Right cardiac atrium (tissue), 5 donors: Measurements from ENCODE around the gene ISG20L2. TPM values are rescaled to one million over a fixed set of nuclear protein-coding genes. Genes with fewer than 3 reads are reported as not detected.

Source experiments
- ATAC-seq, 2 donors: fragments of 200-7000 bp; cut with Tn5 transposase; one replicate each; pipeline versions ENCODE4 v1.8.0 to v1.9.1; 2020; ENCODE audit warnings: moderate library complexity in 2 of 2, mild to moderate bottlenecking in 1 of 2
- DNase-seq, 3 donors: peaks; one replicate each; pipeline ENCODE4 v3.0.0-alpha.2; 2020
- H3K27ac ChIP-seq: one replicate; pipeline ENCODE4 v1.5.1; 2013; ENCODE audit warnings: mild to moderate bottlenecking, low read length, control low read depth, moderate library complexity
- H3K27me3 ChIP-seq: one replicate; pipeline ENCODE4 v1.6.1; 2013; ENCODE audit not compliant: control insufficient read depth, insufficient read depth
- H3K4me1 ChIP-seq: one replicate; pipeline ENCODE4 v1.6.1; 2013; ENCODE audit warnings: low read length; ENCODE audit not compliant: control insufficient read depth, insufficient read depth
- H3K4me3 ChIP-seq: one replicate; pipeline ENCODE4 v1.5.1; 2013; ENCODE audit warnings: low read length, control low read depth
- H3K9me3 ChIP-seq: one replicate; pipeline ENCODE4 v1.6.1; 2013; ENCODE audit warnings: low read length; ENCODE audit not compliant: control insufficient read depth
- WGBS: extraction: QIAGEN DNeasy Blood & Tissue Kit; methylation state at CpG from one replicate; pipeline ENCODE4 v1.1.7; 2013; 5-methylcytosine and 5-hydroxymethylcytosine counted together
- intact Hi-C, 4 donors: fragments of 100-400 bp; cut with DNase I; formaldehyde crosslinking; loops; one replicate each; pipeline versions ENCODE4 v1.11.0 to v1.14.0; 2022 to 2023
- polyA plus RNA-seq: library from polyadenylated mRNA; stranded (reverse); fragments of 200-250 nt; gene quantifications from one replicate; pipeline ENCODE4 v1.2.3, GENCODE V29; 2013
- total RNA-seq, 4 donors: library from RNA; stranded (reverse); fragmentation: NEBNext Ultra II Directional; extraction: Animal tissue kit (Norgen Biotek cat#: 25700); gene quantifications; one replicate each; pipeline ENCODE4 v1.2.1, GENCODE V29; 2021
- donor health status: healthy with polysubstance abuse.
- donor health status: DM: no; HTN: yes; CAD: no.
- donor health status: DM: no; HTN: no; CAD: no.
- donor health status: DM: no; HTN: yes; CAD: no; lungs with severe emphysema.
- donor health status: DM: yes; HTN: yes; CAD: no.

The ISG20L2 gene
- total and polyA plus RNA-seq, 5 donors, result 9.2 to 23.0 (median 13.1) TPM

GRCh38 chr1:156693848-156694689, 34.5 kb downstream of the ISG20L2 start:
- whole genome bisulfite sequencing, result 75% methylated on average over 12 of the region's 12 CpGs
- Histone ChIP-seq H3K27me3 (no peaks in the 10 kb centered on the region), H3K27ac (no peak overlapping the region), H3K9me3 (no peaks in the 10 kb centered on the region), H3K4me3 (no peak overlapping the region), H3K4me1 (no peaks in the 10 kb centered on the region)
- intact Hi-C loops, result loop anchor here in 2 of 4 donors (10.0 kb wide), 2 partner anchors 161 to 191 kb away; partner anchors contain the start of gene INSRR (in 1 of the 2)
- peak in 1 of 3 donors; percentile 12 for DNase-seq
- no peak for ATAC-seq

- Histone ChIP-seq H3K4me1 (no peaks in the 10 kb centered on the region), H3K27me3 (no peaks in the 10 kb centered on the region), H3K9me3 (no peaks in the 10 kb centered on the region), H3K4me3 (no peak overlapping the region), H3K27ac (no peak overlapping the region)
- peak in 1 of 3 donors; percentile 46 for DNase-seq
- WGBS, result 49% methylated on average over 16 of the region's 16 CpGs
- intact Hi-C loops, result loop anchor here in 2 of 4 donors (10.0 kb wide), 2 partner anchors 162 to 192 kb away; partner anchors contain the start of gene INSRR (in 1 of the 2)
- no peak for ATAC-seq
Observed at GRCh38 chr1:156692925-156693847, 35.4 kb downstream of the ISG20L2 start.

GRCh38 chr1:156692441-156692924, 36.1 kb downstream of the ISG20L2 start:
- no peaks in the 10 kb centered on the region for H3K9me3 ChIP-seq
- 18% methylated on average over 13 of the region's 13 CpGs for WGBS
- DNase-seq (peak in 1 of 3 donors; percentile 32), ATAC-seq (no peak)
- no peaks in the 10 kb centered on the region for H3K27me3 ChIP-seq
- no peak overlapping the region for H3K27ac ChIP-seq
- intact Hi-C loops, result loop anchor here in 2 of 4 donors (10.0 kb wide), 2 partner anchors 162 to 192 kb away; partner anchors contain the start of gene INSRR (in 1 of the 2)
- H3K4me1 ChIP-seq, result no peaks in the 10 kb centered on the region
- H3K4me3 ChIP-seq, result no peak overlapping the region

- 43% methylated on average over 20 of the region's 20 CpGs for WGBS
- Histone ChIP-seq H3K27me3 (no peaks in the 10 kb centered on the region), H3K27ac (no peak overlapping the region), H3K4me3 (no peak overlapping the region), H3K9me3 (no peaks in the 10 kb centered on the region), H3K4me1 (no peaks in the 10 kb centered on the region)
- intact Hi-C loops, result loop anchor here in 2 of 4 donors (2.0 to 10.0 kb wide), 3 partner anchors 35 to 193 kb away; partner anchors contain the start of gene INSRR (in 1 of the 2)
- ATAC-seq (no peak), DNase-seq (peak in 1 of 3 donors; percentile 43)
Observed at GRCh38 chr1:156691665-156692440, 36.7 kb downstream of the ISG20L2 start.

GRCh38 chr1:156691191-156691590, 37.4 kb downstream of the ISG20L2 start:
- Histone ChIP-seq H3K9me3 (no peaks in the 10 kb centered on the region), H3K27ac (no peak overlapping the region), H3K4me1 (no peaks in the 10 kb centered on the region), H3K4me3 (no peak overlapping the region), H3K27me3 (no peaks in the 10 kb centered on the region)
- DNase-seq (peak in 1 of 3 donors; percentile 49), ATAC-seq (no peak)
- intact Hi-C loops, result loop anchor here in 2 of 4 donors (2.0 to 10.0 kb wide), 3 partner anchors 36 to 194 kb away; partner anchors contain the start of gene INSRR (in 1 of the 2)
- 77% methylated on average over 10 of the region's 10 CpGs for WGBS

- H3K27me3 ChIP-seq, result no peaks in the 10 kb centered on the region
- ATAC-seq, result no peak
- no peaks in the 10 kb centered on the region for H3K4me1 ChIP-seq
- no peak overlapping the region for H3K27ac ChIP-seq
- intact Hi-C loops, result loop anchor here in 2 of 4 donors (2.0 to 10.0 kb wide), 3 partner anchors 36 to 194 kb away; partner anchors contain the start of gene INSRR (in 1 of the 2)
- 57% methylated on average over 8 of the region's 8 CpGs for WGBS
- H3K9me3 ChIP-seq, result no peaks in the 10 kb centered on the region
- no peak overlapping the region for H3K4me3 ChIP-seq
- peak in 1 of 3 donors; percentile 25 for DNase-seq
Observed at GRCh38 chr1:156690675-156691036, 37.9 kb downstream of the ISG20L2 start.

- Histone ChIP-seq H3K27ac (no peak overlapping the region), H3K4me1 (no peaks in the 10 kb centered on the region), H3K27me3 (no peaks in the 10 kb centered on the region), H3K9me3 (no peaks in the 10 kb centered on the region), H3K4me3 (no peak overlapping the region)
- 23% methylated on average over 10 of the region's 10 CpGs for WGBS
- peak in 1 of 2 donors; percentile 8 for ATAC-seq
- peak in 1 of 3 donors; percentile 66 for DNase-seq
- intact Hi-C loops, result loop anchor here (2.0 to 10.0 kb wide), 6 partner anchors 32 to 195 kb away; partner anchors contain the start of genes INSRR (in 1 of the 4), ISG20L2 (in 1 of the 4) and METTL25B (in 1 of the 4)
Observed at GRCh38 chr1:156689953-156690674, 38.5 kb downstream of the ISG20L2 start.

- DNase-seq, result peak; percentile 76 to 91 (median 88)
- ATAC-seq, result peak; percentile 86 to 92
- Histone ChIP-seq H3K27ac (no peak overlapping the region), H3K9me3 (no peaks in the 10 kb centered on the region), H3K27me3 (no peaks in the 10 kb centered on the region), H3K4me3 (no peak overlapping the region), H3K4me1 (no peaks in the 10 kb centered on the region)
- intact Hi-C loops, result loop anchor here in 3 of 4 donors (2.0 to 10.0 kb wide), 4 partner anchors 33 to 196 kb away; partner anchors contain the start of genes ISG20L2 (in 1 of the 3) and METTL25B (in 1 of the 3)
- 1% methylated on average over 23 of the region's 23 CpGs for WGBS
Observed at GRCh38 chr1:156689035-156689952, 39.3 kb downstream of the ISG20L2 start.
